NB4 (cell line): ENCODE measurements around the gene U2AF2.

Experiments used
- POLR2A ChIP-seq: IDR thresholded peaks from 2 replicates; pipeline ENCODE4 v1.6.1; 2011; ENCODE audit warnings: mild to moderate bottlenecking; ENCODE audit not compliant: insufficient read length; ENCODE audit errors: extremely low read depth
- TF ChIP-seq, protein P1 (sequence below): IDR thresholded peaks from one replicate; pipeline ENCODE4 v1.5.1; 2012; ENCODE audit warnings: low read depth, low read length

DNA sequence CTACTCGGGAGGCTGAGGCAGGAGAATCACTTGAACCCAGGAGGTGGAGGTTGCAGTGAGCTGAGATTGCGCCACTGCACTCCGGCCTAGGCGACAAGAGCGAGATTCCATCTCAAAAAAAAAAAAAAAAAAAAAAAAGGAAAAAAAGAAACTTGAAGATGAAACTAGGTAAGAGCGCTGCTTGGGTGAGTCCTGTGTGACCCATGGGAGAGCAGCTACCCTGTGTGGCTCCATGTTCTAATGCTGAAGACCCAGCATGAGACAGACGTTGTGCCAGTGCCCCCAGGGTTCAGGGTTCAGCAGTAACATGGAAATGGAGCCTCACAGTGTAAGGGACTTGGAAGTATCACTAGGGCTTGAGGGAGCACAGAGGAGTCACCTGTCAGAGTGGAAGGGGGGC lies 36.4 kb upstream of the U2AF2 start:
- TF ChIP-seq, protein P1, sequence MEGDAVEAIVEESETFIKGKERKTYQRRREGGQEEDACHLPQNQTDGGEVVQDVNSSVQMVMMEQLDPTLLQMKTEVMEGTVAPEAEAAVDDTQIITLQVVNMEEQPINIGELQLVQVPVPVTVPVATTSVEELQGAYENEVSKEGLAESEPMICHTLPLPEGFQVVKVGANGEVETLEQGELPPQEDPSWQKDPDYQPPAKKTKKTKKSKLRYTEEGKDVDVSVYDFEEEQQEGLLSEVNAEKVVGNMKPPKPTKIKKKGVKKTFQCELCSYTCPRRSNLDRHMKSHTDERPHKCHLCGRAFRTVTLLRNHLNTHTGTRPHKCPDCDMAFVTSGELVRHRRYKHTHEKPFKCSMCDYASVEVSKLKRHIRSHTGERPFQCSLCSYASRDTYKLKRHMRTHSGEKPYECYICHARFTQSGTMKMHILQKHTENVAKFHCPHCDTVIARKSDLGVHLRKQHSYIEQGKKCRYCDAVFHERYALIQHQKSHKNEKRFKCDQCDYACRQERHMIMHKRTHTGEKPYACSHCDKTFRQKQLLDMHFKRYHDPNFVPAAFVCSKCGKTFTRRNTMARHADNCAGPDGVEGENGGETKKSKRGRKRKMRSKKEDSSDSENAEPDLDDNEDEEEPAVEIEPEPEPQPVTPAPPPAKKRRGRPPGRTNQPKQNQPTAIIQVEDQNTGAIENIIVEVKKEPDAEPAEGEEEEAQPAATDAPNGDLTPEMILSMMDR = no peak
- TF ChIP-seq POLR2A = no peak
